HCT116 (cell line): ENCODE data around the gene OSGIN1. TPM values are rescaled to one million over a fixed set of nuclear protein-coding genes. Genes with fewer than 3 reads are reported as not detected.

Source experiments
- ATAC-seq: fragments of 200-7000 bp; cut with Tn5 transposase; 2 replicates; pipeline ENCODE4 v1.9.1; 2020; ENCODE audit warnings: mild to moderate bottlenecking, moderate library complexity
- BruUV-seq: library from RNA; stranded (reverse); fragments of 400-500 nt; replicated peaks from 2 replicates; lab custom pipeline; 2021; lab: Mats Ljungman, UMichigan
- CTCF ChIA-PET: fragments of 300-600 bp; sonication (Branson Sonifier 250); formaldehyde crosslinking; loops from one replicate; lab custom pipeline; 2021; ENCODE audit warnings: antibody characterized with exemption; lab: Charles Lee
- POLR2A ChIA-PET: fragments of 300-600, 350-600 bp; sonication (Branson Sonifier 250); formaldehyde crosslinking; loops from one replicate; lab custom pipeline; 2021; ENCODE audit warnings: antibody characterized with exemption; lab: Charles Lee
- RAD21 ChIA-PET, 2 experiments: fragments of 300-600 bp; sonication (Branson Sonifier 250); formaldehyde crosslinking; loops; one replicate each; lab custom pipeline; 2023; ENCODE audit warnings: low total read pairs in 2 of 2; ENCODE audit not compliant: uncharacterized antibody in 2 of 2, unreplicated experiment in 2 of 2, low non-redundant PET in 1 of 2; lab: Charles Lee
- DNase-seq: peaks from one replicate; pipeline ENCODE4 v3.0.0-alpha.2; 2010; ENCODE audit warnings: low read depth, low spot score
- H2AFZ ChIP-seq: fragments of 200-600 bp; shearing (Covaris generic), sonication (generic); 2 replicates; pipeline ENCODE4 v1.6.1; 2017; ENCODE audit warnings: low read depth, mixed run types, mixed read lengths, antibody characterized with exemption, low read length; ENCODE audit not compliant: poor library complexity, severe bottlenecking
- H3K27ac ChIP-seq: 2 replicates; pipeline ENCODE4 v1.5.1; 2012; ENCODE audit warnings: low read depth, low read length
- H3K27me3 ChIP-seq: fragments of 200-600 bp; sonication (generic); 2 replicates; pipeline ENCODE4 v1.6.1; 2016; ENCODE audit warnings: mixed run types, low read length, mixed read lengths; ENCODE audit not compliant: insufficient read depth
- H3K36me3 ChIP-seq, 2 experiments: fragments of 200-500 bp in 1 of 2; fragments of 200-600 bp in 1 of 2; sonication (Bioruptor generic) in 1 of 2; sonication (generic) in 1 of 2; 2 replicates each; pipeline versions ENCODE4 v1.5.1 to v1.6.1; 2014 to 2016; ENCODE audit warnings: low read length in 2 of 2, inconsistent platforms in 1 of 2, mixed read lengths in 1 of 2, mixed run types in 1 of 2; ENCODE audit not compliant: insufficient read depth in 2 of 2, control insufficient read depth in 1 of 2
- H3K4me1 ChIP-seq, 2 experiments: fragments of 200-600 bp in 1 of 2; sonication (generic) in 1 of 2; 2 replicates each; pipeline versions ENCODE4 v1.5.1 to v1.6.1; 2012 to 2017; ENCODE audit warnings: low read length in 2 of 2, inconsistent platforms in 1 of 2, mild to moderate bottlenecking in 1 of 2, mixed read lengths in 1 of 2, mixed run types in 1 of 2, moderate library complexity in 1 of 2; ENCODE audit not compliant: insufficient read depth in 2 of 2, control insufficient read depth in 1 of 2
- H3K4me2 ChIP-seq: fragments of 200-600 bp; sonication (generic); 2 replicates; pipeline ENCODE4 v1.6.1; 2017; ENCODE audit warnings: mixed run types, low read length, mixed read lengths
- H3K4me3 ChIP-seq, 2 experiments: fragments of 200-600 bp in 1 of 2; sonication (generic) in 1 of 2; replicated peaks in 1 of 2; 2 replicates each; pipeline ENCODE4 v1.5.1; 2011 to 2016; ENCODE audit warnings: low read length in 2 of 2, control low read depth in 1 of 2, low read depth in 1 of 2, mild to moderate bottlenecking in 1 of 2, mixed read lengths in 1 of 2, mixed run types in 1 of 2
- H3K79me2 ChIP-seq: fragments of 200-600 bp; sonication (generic); 2 replicates; pipeline ENCODE4 v1.6.1; 2017; ENCODE audit warnings: mild to moderate bottlenecking, mixed run types, low read length, moderate library complexity, mixed read lengths; ENCODE audit not compliant: insufficient read depth
- H3K9ac ChIP-seq: fragments of 200-600 bp; sonication (generic); 2 replicates; pipeline ENCODE4 v1.6.1; 2016; ENCODE audit warnings: low read length, mixed read lengths
- H3K9me2 ChIP-seq: fragments of 200-600 bp; sonication (generic), shearing (Covaris generic); 2 replicates; pipeline ENCODE4 v1.6.1; 2017; ENCODE audit warnings: mixed run types, mild to moderate bottlenecking, moderate library complexity; ENCODE audit not compliant: insufficient read depth
- H3K9me3 ChIP-seq, 2 experiments: fragments of 200-500 bp in 1 of 2; fragments of 200-600 bp in 1 of 2; sonication (Bioruptor generic) in 1 of 2; sonication (generic) in 1 of 2; 2 replicates each; pipeline ENCODE4 v1.6.1; 2014 to 2017; ENCODE audit warnings: low read length in 2 of 2, mixed read lengths in 2 of 2, inconsistent platforms in 1 of 2, low read depth in 1 of 2, mild to moderate bottlenecking in 1 of 2, mixed run types in 1 of 2, moderate library complexity in 1 of 2; ENCODE audit not compliant: control insufficient read depth in 1 of 2, insufficient read depth in 1 of 2
- H4K20me1 ChIP-seq: fragments of 200-600 bp; sonication (generic), shearing (Covaris generic); 2 replicates; pipeline ENCODE4 v1.6.1; 2017; ENCODE audit warnings: mixed run types, mild to moderate bottlenecking, moderate library complexity; ENCODE audit not compliant: insufficient read depth
- CBX3 ChIP-seq: IDR thresholded peaks from 2 replicates; pipeline ENCODE4 v1.6.1; 2012; ENCODE audit warnings: low read depth
- EZH2 ChIP-seq: fragments of 200-600 bp; sonication (generic); IDR thresholded peaks from 2 replicates; pipeline ENCODE4 v1.6.1; 2017; ENCODE audit warnings: antibody characterized with exemption, mixed run types
- EZH2phosphoT487 ChIP-seq: fragments of 200-600 bp; IDR thresholded peaks from 2 replicates; pipeline ENCODE4 v1.6.1; 2018; ENCODE audit warnings: antibody characterized with exemption, borderline replicate concordance
- FOSL1 ChIP-seq: IDR thresholded peaks from 2 replicates; pipeline ENCODE4 v1.6.1; 2012; ENCODE audit warnings: low read depth
- MAX ChIP-seq: IDR thresholded peaks from 2 replicates; pipeline ENCODE4 v1.6.1; 2012
- POLR2A ChIP-seq: IDR thresholded peaks from 2 replicates; pipeline ENCODE4 v1.7.0; 2011; ENCODE audit warnings: borderline replicate concordance; ENCODE audit not compliant: insufficient read depth, insufficient read length; ENCODE audit errors: extremely low read depth
- RAD21 ChIP-seq: IDR thresholded peaks from 2 replicates; pipeline ENCODE4 v1.6.1; 2012; ENCODE audit warnings: low read depth, mild to moderate bottlenecking
- SP1 ChIP-seq: IDR thresholded peaks from 2 replicates; pipeline ENCODE4 v1.6.1; 2012; ENCODE audit warnings: low read depth
- SRF ChIP-seq: IDR thresholded peaks from 2 replicates; pipeline ENCODE4 v1.6.1; 2012; ENCODE audit warnings: low read depth
- TCF7L2 ChIP-seq: IDR thresholded peaks from 2 replicates; pipeline ENCODE4 v1.7.0; 2011; ENCODE audit warnings: borderline replicate concordance, inconsistent platforms; ENCODE audit not compliant: insufficient read depth, insufficient read length; ENCODE audit errors: extremely low read depth
- ZBTB33 ChIP-seq: IDR thresholded peaks from 2 replicates; pipeline ENCODE4 v1.6.1; 2011; ENCODE audit warnings: mild to moderate bottlenecking, low read length, moderate library complexity; ENCODE audit not compliant: insufficient replicate concordance; ENCODE audit errors: extremely low read depth
- ZFX ChIP-seq: fragments of 450-650 bp; IDR thresholded peaks from 2 replicates; pipeline ENCODE4 v1.6.1; 2017
- intact Hi-C: fragments of 100-400 bp; cut with micrococcal nuclease; formaldehyde crosslinking; loops from 2 replicates; pipeline ENCODE4 v1.10.0; 2022
- total RNA-seq: library from RNA; stranded (reverse); gene quantifications from one replicate; pipeline ENCODE4 v1.2.1, GENCODE V29; 2021; ENCODE audit not compliant: unreplicated experiment

The OSGIN1 gene
- total RNA-seq, 1 experiment from 2014 or later: 19.8 TPM

- no peak for TF ChIP-seq EZH2
- no peak for TF ChIP-seq EZH2phosphoT487
- no peak for TF ChIP-seq MAX
- TF ChIP-seq FOSL1: no peak
- TF ChIP-seq, all 23 proteins: peak for 6
Measured at GRCh38 chr16:83926726-83927397, 26.2 kb upstream of the OSGIN1 start (continued).

- ChIA-PET POLR2A (interaction anchor here (2.0 kb wide), 1 partner anchor 25 kb away, joined by 8 read pairs; the partner anchor contains the start of gene OSGIN1), CTCF (interaction anchor here (1.1 to 2.5 kb wide), 3 partner anchors 25 to 138 kb away, joined by 5 to 13 read pairs (median 5); partner anchors contain the start of gene OSGIN1), RAD21 (no interaction called here)
- no TSS peak for BruUV-seq
- Histone ChIP-seq H2AFZ (no peak overlapping the region), H3K79me2 (no peaks in the 10 kb centered on the region), H3K4me1 (peaks cover 7 to 26% of the 10 kb centered on the region in 2 experiments), H3K4me2 (no peak overlapping the region), H3K4me3 (no peak overlapping the region), H3K36me3 (no peaks in the 10 kb centered on the region), H3K9me2 (no peaks in the 10 kb centered on the region), H4K20me1 (no peaks in the 10 kb centered on the region), H3K27me3 (no peaks in the 10 kb centered on the region), H3K9me3 (no peaks in the 10 kb centered on the region), H3K27ac (no peak overlapping the region), H3K9ac (no peak overlapping the region)
- no peak for TF ChIP-seq SRF
- no peak for TF ChIP-seq ZFX
- no peak for TF ChIP-seq POLR2A
- TF ChIP-seq CBX3: no peak
- TF ChIP-seq EZH2: no peak
- TF ChIP-seq ZBTB33: no peak
- TF ChIP-seq RAD21: no peak
- TF ChIP-seq TCF7L2: no peak
- TF ChIP-seq SP1: no peak
- no peak for DNase-seq
- intact Hi-C loops: no loop called here
- ATAC-seq: no peak
Measured at GRCh38 chr16:83928341-83929055, 24.5 kb upstream of the OSGIN1 start.
